Measurements from ENCODE around the gene SLC7A14. TPM values are rescaled to one million over a fixed set of nuclear protein-coding genes. Genes with fewer than 3 reads are reported as not detected.

Gene SLC7A14
- total RNA-seq, 3 donors from 2014 or later: 0.15 TPM; not detected in 2

DNA sequence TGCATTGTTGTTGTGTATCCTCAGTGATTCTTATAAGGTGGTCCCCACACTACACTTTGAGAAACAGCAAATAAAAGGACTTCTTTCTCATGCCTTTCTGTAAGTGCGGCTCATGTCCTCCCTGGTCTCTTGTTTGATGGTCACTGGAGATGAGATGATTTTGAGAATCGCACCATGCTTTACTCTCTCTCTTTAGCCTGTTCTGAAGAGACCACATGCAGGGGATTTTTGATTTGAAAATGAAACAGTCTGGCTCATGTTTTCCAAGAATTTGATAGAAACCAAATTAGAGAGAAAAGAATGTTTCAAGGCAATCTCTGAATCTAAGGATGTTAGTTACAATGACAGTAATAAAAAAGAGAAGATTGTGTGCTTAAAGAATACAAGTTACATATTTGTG lies 149.2 kb downstream of the SLC7A14 start:
- DNase-seq (ENCODE audit: low spot score in 2 of 2): no peak
- H3K27me3 ChIP-seq: no peaks in the 10 kb centered on the region
- no peak overlapping the region for H3K4me3 ChIP-seq
- TF ChIP-seq POLR2A (IDR thresholded peaks at IDR 0.05) (no peak), POLR2AphosphoS5 (IDR thresholded peaks at IDR 0.05) (no peak)
- TF ChIP-seq, protein P1, sequence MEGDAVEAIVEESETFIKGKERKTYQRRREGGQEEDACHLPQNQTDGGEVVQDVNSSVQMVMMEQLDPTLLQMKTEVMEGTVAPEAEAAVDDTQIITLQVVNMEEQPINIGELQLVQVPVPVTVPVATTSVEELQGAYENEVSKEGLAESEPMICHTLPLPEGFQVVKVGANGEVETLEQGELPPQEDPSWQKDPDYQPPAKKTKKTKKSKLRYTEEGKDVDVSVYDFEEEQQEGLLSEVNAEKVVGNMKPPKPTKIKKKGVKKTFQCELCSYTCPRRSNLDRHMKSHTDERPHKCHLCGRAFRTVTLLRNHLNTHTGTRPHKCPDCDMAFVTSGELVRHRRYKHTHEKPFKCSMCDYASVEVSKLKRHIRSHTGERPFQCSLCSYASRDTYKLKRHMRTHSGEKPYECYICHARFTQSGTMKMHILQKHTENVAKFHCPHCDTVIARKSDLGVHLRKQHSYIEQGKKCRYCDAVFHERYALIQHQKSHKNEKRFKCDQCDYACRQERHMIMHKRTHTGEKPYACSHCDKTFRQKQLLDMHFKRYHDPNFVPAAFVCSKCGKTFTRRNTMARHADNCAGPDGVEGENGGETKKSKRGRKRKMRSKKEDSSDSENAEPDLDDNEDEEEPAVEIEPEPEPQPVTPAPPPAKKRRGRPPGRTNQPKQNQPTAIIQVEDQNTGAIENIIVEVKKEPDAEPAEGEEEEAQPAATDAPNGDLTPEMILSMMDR (IDR thresholded peaks at IDR 0.05): no peak
- H3K27ac ChIP-seq: no peak overlapping the region
- no peaks in the 10 kb centered on the region for H3K4me1 ChIP-seq
- intact Hi-C loops (cut with DNase I; ENCODE audit: low total_unique reads): no loop called here
- no peaks in the 10 kb centered on the region for H3K36me3 ChIP-seq
- H3K9me3 ChIP-seq: no peaks in the 10 kb centered on the region

- TF ChIP-seq, protein P1 (IDR thresholded peaks at IDR 0.05): no peak
- no peak for TF ChIP-seq POLR2AphosphoS5 (IDR thresholded peaks at IDR 0.05)
- TF ChIP-seq POLR2A (IDR thresholded peaks at IDR 0.05): no peak
- H3K9me3 ChIP-seq: no peaks in the 10 kb centered on the region
- H3K27me3 ChIP-seq: no peaks in the 10 kb centered on the region
- intact Hi-C loops (cut with DNase I; ENCODE audit: low total_unique reads): no loop called here
- H3K4me1 ChIP-seq: no peaks in the 10 kb centered on the region
- H3K4me3 ChIP-seq: no peak overlapping the region
- no peak overlapping the region for H3K27ac ChIP-seq
- H3K36me3 ChIP-seq: no peaks in the 10 kb centered on the region
- DNase-seq (ENCODE audit: low spot score in 2 of 2): no peak
These were observed 153.5 kb downstream of the SLC7A14 start for GRCh38 chr3:170432416-170432815.

DNA sequence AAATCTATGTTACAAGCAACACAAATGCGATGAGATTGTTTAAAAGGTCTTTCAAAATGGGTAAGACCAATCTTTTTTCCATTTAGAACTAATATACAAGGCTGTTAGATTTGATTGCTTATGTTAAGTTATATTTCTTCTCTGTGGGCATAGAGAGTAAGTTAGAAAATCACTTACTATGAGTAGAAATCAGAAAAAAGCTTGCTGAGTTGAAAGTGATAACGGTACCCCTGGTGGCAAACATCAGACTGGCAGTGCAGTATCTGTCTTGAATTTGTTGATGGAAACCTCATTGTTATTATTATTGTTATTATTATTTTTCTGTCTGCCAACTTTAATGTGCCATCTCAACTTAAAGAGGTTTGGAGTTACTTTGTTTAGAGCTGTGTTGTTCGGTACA lies 154.8 kb downstream of the SLC7A14 start:
- intact Hi-C loops (cut with DNase I; ENCODE audit: low total_unique reads): no loop called here
- no peaks in the 10 kb centered on the region for H3K36me3 ChIP-seq
- H3K9me3 ChIP-seq: no peaks in the 10 kb centered on the region
- DNase-seq (ENCODE audit: low spot score in 2 of 2): no peak
- peak overlapping the region; percentile 19 to 67 for H3K27ac ChIP-seq
- H3K27me3 ChIP-seq: no peaks in the 10 kb centered on the region
- H3K4me1 ChIP-seq: no peaks in the 10 kb centered on the region
- no peak overlapping the region for H3K4me3 ChIP-seq
- no peak for TF ChIP-seq POLR2A (IDR thresholded peaks at IDR 0.05)
- no peak for TF ChIP-seq POLR2AphosphoS5 (IDR thresholded peaks at IDR 0.05)
- TF ChIP-seq, protein P1 (IDR thresholded peaks at IDR 0.05): peak in 1 of 3 donors; percentile 15

DNA sequence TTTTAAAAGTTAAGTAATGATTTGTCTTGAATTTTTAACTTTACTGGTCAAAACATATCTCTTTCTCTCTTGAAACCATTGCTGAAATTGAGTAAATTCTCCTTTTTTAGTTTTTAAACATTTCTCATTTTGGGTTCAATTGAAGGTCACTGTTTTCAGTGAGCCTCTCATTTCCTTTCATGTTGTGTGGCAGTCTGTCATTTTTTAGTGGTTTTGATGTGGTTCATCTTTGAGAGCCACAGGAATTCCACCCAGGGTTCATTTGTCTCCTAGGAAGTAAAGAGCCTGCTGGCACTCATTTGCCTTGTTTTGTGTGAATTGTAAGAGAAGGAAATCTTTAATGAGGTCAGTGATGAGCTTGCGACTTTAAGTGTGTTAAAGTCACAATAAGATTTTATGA lies 156.8 kb downstream of the SLC7A14 start:
- H3K36me3 ChIP-seq: no peaks in the 10 kb centered on the region
- no peaks in the 10 kb centered on the region for H3K4me1 ChIP-seq
- DNase-seq (ENCODE audit: low spot score in 2 of 2): peak in 1 of 2 donors; percentile 63
- H3K9me3 ChIP-seq: no peaks in the 10 kb centered on the region
- intact Hi-C loops (cut with DNase I; ENCODE audit: low total_unique reads): no loop called here
- TF ChIP-seq POLR2A (IDR thresholded peaks at IDR 0.05) (no peak), POLR2AphosphoS5 (IDR thresholded peaks at IDR 0.05) (no peak)
- TF ChIP-seq, protein P1 (IDR thresholded peaks at IDR 0.05): no peak
- H3K4me3 ChIP-seq: peak overlapping the region in 1 of 3 donors; percentile 19
- no peaks in the 10 kb centered on the region for H3K27me3 ChIP-seq
- H3K27ac ChIP-seq: peak overlapping the region; percentile 55 to 67

DNA sequence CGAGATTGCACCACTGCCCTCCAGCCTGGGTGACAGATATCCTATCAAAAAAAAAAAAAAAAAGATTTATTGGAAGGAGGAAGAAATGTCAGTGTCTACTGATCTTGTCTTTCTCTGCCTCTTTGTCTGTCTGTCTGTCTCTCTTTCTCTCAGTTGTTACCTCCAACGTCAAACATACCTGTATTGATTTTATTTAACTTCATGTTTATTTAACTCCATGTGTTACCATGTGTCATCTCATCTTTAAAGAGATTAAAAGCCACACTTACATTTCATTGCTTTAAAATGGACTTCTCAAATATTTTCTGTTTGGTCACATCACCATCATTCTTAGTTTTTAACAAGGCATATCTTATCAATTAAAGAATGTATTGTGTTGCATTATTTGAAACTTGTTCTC lies 157.8 kb downstream of the SLC7A14 start:
- no peak for DNase-seq (ENCODE audit: low spot score in 2 of 2)
- H3K9me3 ChIP-seq: no peaks in the 10 kb centered on the region
- TF ChIP-seq POLR2AphosphoS5 (IDR thresholded peaks at IDR 0.05): no peak
- TF ChIP-seq, protein P1 (IDR thresholded peaks at IDR 0.05): no peak
- intact Hi-C loops (cut with DNase I; ENCODE audit: low total_unique reads): no loop called here
- H3K27ac ChIP-seq: peak overlapping the region in 1 of 2 donors; percentile 67
- H3K4me3 ChIP-seq: no peak overlapping the region
- no peaks in the 10 kb centered on the region for H3K36me3 ChIP-seq
- no peaks in the 10 kb centered on the region for H3K27me3 ChIP-seq
- no peaks in the 10 kb centered on the region for H3K4me1 ChIP-seq
